NK-92 (cell line): ENCODE data around the gene RIC3.

Source experiments
- DNase-seq: peaks from one replicate; lab custom pipeline; 2025; ENCODE audit not compliant: unreplicated experiment; lab: John Stamatoyannopoulos, UW

Gene RIC3

DNA sequence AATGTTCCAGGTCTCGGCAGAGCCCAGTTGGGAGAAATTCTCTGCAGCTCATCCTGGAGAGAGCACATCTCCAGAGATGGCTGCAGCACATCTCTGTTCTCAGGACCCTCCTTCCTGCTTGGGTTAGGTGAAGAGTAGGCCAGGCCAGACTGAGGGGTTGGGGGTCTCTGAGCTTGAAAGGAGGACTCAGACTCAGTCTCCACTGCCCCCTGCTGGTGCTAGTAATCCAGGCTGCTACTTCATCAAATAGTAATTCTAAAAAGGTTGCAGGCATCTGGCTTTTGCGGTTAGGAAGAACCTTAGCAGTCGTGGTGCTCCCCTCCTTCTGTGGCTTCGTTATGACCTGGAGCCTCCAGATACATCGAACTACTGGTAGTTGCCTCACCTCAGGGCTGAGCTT, 78.1 kb downstream of the RIC3 start:
- DNase-seq, result no peak

DNA sequence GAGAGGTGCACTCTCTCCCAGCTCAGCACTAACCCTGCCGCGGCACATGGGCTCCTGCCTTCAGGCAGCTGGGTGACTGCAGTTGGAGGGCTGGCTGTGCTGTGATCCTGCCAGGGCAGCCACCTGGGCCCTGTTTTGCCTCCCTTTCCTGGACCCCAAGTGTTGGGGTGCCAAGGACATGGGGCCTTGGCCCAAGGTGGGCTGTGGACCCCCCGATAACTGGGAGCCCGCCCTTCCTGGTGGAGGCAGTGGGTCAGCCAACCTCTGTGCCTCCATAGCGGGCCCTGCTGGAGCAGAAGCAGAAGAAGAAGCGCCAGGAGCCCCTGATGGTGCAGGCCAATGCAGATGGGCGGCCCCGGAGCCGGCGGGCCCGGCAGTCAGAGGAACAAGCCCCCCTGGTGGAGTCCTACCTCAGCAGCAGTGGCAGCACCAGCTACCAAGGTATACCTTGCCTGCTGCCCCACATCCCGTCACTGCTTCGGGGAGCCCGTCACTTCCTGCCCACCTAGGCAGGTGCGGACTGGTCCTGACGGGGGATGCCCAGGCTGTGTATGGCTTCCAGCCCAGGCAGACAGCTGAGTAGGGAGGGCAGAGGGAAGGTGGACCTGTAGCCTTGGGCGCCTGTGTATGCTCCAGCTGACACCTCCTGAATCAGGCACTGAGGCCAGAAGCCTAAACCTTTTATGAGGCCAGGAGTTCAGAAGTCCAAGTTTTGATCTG, 78.9 kb downstream of the RIC3 start:
- DNase-seq, result no peak

DNA sequence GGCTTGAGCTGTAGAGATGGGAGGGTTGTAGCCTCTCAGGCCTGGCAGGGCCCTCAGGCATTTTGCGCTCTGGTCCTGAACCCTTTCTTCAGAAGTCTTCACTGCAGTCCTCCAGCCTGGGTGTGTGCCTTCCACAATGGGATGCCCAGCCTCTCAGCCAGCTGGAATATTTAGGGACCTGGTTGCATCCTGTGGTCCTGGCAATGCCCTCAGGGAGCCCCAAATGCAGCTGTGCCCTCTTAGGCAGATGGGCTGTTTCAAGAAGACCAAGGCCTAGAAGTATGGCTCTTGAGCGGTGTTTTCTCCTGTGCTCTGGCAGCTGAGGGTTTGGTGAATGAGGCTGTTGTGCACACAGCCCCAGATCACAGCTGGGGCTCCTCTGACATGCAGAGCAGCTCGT, 81.1 kb downstream of the RIC3 start:
- DNase-seq, result no peak

DNA sequence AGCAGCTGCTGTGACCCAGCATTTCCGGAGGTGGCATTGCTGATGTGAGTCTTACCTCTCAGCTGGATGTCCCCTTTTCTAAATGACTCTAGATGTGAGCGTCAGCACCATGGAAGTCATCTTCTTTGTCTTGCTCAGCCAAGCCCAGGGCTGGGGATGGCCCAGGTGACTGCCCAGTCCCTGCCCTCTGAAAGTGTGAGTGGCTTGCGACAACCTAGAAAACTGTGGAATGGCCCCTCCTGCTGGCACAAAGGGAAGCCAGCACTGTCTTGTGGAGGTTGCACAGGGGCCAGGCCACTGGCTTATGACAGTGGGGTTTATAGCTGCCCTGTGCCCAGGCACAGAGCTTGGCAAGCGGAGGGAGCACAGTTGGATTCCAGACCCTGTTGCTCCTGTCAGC, 81.6 kb downstream of the RIC3 start:
- DNase-seq, result no peak

DNA sequence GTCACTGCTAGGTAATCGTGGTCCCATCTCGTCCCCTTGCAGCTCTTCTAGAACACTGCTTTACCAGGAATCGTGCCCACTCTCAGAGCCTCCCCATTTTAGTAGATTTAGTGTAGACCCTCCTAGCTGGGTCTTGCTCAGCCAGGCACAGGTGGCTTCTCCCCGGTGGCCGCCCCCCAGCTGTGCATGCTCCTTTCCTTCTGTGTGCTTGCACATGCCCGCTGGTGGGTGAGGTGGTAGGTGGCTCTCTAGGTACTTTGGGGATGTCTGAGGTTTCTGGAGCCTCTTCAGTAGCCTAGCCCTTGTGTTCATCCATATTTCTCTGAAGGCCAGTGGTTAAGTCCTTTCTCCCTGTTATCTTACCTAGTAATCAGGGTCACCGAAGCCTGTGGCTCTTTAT, 82.3 kb downstream of the RIC3 start:
- no peak for DNase-seq

DNA sequence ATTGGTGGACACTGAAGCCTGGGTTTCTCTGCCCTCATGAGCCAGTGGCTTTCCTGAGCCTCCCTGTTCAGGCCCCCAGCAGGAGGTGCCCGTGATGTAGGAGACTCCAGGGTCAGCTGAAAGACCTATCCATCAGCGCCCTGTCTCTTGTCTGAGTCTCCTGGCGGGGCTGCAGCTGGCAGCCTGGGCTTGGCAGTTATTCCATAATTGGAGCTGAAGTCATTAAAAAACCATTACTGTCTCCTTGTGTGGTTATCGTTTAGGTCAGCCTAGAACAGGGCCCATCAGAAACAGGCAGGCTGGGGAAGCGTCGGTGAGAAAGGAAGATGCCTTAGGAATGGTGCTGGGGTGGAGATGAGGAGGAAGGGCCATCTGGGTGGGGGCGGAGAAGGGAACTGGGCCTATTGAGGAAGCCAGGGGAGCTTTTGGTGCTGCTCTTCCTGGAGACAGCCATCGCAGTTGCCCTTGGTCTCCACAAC, 82.8 kb downstream of the RIC3 start:
- no peak for DNase-seq

DNA sequence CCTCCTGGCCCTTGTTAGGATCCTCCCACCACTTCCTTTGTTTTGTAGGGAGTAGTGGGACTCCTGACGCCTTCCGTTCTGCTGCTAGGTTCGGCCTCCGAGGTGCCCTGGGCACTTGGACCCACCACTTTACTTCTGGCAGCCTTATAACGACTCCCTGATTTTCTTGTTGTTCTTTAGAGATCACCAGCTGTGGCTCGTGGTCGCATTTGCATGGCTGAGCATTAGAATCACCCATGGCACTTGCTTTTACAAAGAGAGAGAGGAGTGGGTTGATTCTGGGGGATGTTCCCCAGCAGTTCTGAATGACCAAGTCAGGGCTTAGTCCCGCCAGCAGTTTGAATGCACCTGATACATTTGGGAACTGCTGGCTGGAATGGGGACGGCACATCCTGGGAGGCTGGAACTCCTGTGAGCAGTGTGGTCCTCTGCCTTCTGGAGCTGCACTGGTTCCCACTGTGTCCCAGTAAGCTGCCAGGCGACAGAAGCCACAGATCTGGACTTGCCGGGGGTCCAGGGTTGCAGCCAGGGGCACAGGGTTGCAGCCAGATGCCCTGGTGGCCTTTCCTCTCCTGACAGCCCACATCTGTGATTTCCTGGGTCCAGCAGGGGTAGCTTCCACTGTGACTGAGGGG, 83.7 kb downstream of the RIC3 start:
- no peak for DNase-seq

DNA sequence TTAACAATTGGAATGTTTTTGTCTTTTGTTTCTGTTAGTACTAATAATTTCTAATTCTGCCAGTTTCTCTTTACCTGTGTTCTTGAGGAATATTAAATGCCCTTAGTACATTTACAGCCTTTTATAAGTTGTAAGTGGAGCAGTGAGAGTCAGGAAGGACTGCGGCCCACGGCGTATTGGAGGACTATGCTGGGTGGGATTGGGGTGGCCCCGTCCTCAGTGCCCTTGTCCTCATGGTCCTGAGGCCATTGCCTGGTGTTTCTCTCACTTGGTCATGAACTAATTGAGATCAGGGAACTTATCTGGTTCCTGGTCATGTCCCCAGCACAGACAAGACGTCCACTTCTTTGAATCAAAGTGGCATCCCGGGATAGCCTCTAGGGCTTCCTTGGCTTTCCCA, 84.5 kb downstream of the RIC3 start:
- no peak for DNase-seq

DNA sequence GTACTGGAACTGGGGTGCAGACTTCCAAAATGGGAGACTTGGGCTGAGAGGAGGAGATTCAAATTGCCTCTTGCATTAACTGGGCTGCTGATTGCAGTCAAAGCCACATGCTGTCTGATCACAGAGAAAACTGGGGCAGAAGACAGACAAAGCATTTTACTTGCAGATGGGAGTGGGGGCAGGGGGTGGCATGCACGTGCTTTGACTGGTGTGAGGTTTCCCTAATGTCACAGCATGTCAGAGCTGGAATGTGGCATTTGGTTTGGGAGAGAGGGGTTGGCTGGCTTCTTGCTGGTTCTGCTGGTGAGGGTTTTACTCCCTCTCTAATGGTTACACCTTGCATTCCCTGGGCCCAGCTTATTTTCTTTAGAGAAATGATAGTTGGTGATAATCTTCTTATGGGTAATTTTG, 84.9 kb downstream of the RIC3 start:
- no peak for DNase-seq

DNA sequence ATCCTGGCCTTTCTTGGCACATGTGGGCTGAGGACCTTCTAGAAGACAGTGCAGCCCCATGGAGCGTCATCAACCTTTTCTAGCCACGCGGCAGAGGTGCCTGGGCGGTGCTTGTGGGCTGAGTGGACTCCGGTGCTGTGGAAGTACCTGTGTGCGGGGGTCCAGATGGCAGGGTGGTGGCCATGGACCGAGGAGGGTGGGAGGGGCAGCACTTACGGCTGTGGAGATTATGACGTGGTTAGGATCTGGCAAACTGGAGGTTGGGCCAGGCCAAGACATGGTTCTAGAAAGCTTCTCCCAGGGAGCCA, 85.8 kb downstream of the RIC3 start:
- DNase-seq, result no peak

DNA sequence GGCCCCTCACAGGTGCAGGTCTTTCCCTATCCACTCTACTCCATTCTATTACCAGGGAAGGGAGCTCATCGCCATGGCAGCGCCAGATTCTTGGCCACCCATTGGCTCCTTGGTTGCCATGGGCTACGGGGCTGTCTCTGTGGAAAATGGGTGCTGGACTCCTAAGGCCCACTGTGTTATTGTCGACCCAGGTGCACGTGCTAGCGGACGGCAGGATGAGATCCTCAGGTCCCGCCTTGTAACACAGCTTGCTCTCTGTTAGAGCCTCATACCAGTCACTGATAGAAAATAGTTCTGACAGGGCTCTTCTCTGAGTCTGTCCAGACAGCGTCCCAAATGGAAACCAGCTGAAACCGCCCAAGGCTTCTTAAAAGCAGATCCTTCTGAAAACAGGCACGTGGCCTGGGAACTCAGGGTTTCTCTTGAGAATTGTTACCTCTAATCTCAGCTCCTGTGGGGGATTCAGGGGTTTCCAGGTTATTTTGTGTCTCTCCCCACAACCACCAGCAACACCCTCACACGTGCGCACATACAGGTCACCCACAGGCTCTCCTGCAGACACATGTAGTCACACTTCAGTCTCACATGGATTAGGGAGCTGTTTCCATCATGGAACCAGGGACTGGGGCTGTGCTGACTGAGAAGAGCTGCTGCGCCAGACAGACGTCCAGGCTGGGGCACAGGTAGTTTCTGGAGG, 86.3 kb downstream of the RIC3 start:
- no peak for DNase-seq

DNA sequence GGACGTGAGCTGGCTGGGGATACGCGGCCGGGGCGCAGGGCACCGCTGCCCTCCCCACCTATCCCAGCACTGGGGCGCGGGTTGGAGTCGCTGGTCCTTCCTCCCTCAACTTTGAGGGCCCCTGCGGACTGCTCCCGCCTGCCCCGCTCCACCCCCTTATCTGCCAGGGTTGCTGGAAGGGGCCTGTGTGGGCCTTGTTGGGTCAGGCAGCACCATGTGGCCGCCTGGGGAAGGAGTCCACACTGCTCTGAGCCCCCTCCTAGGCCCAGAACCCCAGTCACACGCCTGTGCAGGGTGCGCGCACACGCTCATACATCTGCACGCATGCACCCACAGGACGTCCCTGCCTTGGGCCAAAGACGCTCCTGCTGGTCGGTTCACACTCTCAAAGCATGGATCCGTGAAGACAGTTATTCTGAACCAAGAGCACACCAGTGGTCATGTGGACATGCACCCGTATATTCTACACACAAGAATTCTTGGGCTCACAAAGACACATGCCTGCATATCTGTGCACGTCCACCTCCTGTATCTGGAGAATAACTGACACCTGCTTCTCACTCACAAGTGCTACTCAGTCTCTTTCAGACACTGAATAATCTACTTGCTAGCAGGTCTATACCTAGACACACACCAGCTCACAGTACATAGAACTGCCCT, 87.1 kb downstream of the RIC3 start:
- DNase-seq, result no peak

DNA sequence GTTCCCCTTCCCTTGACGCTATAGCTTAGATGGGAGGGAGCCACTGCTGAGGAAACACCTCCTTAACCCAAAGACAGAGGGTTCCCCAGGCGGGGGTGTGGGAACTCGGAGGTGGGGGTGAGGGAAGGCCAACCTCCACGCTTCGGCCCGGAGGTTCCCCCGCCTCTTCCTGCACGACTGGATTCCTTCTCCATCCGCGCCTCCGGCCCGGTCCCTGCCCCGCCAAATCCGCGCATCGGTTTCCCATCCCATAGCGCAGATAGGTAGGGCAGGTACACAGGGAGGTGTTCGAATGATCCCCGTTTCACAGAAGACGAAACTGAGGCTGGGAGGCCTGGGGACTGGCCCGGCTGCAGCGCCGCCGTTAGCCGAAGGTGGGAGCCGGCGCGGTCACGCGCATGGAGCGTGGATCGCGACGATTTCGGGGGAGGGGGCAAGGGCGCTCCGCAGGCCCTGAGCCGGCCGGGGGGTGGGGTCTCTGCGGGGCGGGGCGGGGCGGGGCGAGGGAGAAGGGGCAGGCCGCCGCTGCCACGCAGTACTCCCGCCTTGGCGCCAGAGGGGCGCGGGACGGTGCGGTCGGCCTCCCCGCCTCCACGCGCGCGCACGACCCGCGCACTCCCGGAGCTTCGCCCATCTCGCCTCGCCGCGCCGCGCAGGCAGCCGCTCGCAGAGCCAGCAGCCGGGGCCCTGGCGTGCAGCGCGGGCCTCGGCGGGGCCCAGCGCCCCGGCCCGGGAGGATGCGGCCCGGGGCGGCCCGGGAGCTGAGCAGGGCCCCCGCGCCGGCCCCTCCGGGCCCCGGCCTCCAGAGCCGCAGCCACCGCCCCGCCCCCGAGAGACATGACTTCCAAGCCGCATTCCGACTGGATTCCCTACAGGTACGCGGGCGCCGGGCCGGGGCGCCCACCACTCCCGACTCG, 87.9 kb downstream of the RIC3 start, which contains the start of gene TUB:
TSS of gene TUB (plus strand) at position 538 of the 917 bp plus-strand sequence. CDS start at position 838, 300 bp downstream.
- DNase-seq, result no peak

DNA sequence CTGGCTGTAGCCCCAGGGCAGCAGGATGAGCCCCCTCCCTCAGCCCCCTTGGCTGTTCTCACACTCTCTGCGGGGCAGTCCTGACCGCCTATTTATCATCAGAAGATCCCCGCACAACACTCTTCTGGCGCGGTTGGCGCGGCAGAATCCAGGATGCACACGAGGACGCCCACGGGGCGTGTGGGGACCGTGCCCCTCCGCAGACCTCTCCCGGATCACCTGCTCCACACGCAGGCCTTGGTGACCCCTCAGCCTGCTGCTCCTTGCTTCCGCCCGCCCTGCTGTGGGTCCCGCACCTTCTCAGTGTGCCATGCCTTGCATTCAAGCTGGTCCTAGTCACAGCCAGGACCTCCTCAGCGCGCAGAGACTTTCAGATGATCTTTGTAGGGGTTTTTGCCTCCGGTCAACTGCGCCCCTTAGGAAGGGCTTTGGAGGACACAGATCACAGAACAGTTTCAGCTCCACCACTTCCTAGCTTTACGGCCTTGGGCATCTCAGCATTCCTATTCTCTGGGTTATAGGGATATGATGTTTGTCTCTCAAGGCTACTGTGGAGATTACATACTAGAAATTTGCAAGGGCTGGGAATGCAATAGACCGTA, 88.7 kb downstream of the RIC3 start:
- DNase-seq, result no peak

DNA sequence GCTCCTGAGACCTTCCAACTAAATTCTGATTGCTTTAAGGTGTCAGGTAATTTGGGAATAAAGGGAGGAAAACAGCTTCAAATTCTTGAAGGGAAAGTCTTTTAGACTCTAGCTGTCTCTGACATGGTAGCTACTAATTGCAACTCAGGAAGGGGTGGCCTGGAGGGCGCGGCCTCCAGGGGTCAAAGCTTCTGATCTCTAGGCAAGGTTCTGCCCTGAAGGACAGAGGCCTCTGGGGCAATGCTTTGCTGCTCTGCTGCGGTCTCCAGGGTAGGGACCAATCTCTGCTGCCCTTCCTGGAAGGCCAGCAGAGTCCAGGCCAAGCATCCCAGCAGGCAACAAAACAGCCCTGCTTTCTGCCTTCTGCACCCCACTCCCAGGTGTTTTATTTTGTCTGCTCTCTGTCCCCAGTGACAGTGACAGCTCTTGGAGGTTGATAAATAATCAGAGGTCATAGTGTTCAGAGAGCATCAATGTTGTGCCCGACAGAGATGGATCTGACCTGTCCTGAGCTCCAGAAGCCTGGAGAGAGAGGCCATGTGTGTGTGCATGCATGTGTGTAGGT, 89.6 kb downstream of the RIC3 start:
- DNase-seq, result no peak

DNA sequence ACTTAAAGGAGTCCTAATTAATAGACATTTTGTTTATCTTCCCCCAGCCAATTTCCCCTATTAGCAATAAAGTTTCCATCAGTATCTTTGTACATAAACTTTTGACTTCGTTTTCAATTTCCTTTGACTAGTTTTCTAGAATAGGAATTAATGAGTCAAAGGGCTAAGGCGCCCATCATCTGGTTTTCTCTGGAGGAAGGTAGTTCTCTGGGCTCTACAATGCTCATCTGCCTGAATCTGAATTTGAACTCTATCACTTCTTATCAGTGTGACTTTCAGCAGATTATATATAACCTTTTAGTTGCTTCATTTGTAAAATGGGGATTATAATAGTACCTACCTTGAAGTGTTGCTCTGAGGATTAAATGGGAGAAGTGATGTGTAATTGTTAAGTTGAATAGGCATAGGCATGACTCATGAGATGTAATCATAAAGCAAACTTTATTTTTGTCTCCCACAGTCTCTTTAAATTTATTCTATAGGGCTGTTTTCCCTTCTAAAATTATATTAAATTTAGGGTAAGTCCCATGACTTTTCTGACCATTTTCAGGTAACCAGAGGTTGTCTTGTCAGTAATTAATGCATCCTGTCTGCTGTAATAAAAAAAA, 93.6 kb downstream of the RIC3 start:
- no peak for DNase-seq

DNA sequence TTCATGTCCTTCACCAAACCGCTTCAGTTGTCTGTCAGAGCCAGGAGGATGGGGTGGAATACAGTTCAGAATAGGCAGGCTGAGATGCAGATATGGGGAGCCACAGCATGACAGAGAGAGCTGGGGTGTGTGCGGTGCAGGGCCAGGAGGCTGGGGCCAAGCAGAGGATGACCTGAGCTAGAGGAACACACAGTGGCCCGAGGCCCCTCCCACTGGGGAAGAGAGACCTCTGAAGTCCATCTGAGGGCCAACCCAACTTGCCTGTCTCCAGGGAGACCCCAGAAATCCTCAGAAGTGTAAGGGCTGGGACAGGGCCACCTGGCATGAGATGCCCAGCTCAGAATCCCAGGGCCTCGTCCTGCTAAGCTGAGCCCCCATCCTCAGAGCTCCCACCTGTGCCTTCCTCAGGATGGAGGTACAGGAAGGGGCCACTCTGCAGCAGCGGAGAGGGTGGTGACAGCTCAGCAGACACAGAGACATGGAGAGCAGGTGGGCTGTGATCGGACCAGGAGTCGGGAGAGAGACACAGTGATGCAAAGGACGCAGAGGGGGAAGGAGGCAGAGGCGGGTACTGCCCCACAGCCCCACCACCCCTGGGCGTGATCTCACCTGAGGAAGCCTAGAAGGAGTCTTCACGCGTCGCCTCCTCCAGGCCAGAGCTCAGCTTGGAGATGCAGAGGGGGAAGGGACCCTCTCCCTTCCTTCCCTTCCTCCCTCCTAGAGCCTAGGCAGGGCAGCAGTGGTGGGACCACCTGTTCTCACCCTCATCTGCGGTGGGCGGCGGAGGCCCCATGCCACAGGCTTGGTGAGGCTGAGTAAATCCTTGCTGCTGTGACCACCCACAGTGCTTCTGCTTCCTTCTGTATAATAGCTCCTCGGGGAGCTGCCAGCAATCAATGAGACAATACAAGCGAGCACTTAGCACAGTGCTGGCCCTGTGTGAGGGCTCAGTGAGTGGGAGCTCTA, 96.9 kb downstream of the RIC3 start:
- no peak for DNase-seq

DNA sequence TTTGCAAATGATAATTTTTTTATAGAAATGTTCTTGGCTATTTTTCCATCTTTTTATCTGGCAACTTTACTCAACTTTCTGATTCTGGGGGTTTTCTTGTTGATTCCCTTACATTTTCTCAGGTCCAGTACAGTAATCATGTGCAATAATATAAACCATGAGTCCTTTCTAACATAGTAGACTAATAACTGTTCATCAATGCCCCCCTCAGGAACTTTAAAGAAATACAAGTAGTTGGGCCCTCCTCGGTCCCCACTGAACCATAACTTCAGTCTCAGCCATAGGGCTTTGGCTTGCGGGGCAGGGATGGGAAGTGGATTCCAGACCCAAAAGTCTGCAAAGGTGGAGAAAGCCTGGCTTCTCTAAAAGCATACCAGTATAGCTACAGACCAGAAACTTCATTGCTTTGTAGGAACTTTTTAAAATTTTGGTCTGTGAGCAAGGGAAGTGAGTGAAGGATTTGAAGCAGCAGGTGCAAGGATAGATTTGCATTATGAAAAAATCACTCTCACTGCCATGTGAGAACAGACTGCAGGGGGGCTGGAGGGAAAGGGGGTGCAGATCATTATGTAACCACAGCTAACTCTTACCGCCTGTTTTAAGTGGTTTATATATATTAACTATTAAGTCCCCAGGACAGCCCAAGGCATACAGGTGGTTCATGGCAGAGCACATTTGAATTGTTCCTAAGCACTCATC, 98.3 kb downstream of the RIC3 start:
- DNase-seq, result no peak
